Vagina (tissue), 2 donors: ENCODE measurements around the gene KPTN.

Experiments used
- CTCF ChIP-seq, 3 experiments: fragments of 450-650 bp in 2 of 3; fragments of 200-600 bp in 1 of 3; sonication (generic) in 1 of 3; IDR thresholded peaks; one replicate each; pipeline ENCODE4 v1.5.1; 2017 to 2019; ENCODE audit warnings: antibody characterized with exemption in 3 of 3, mild to moderate bottlenecking in 2 of 3, moderate library complexity in 2 of 3
- POLR2AphosphoS5 ChIP-seq, 2 donors: sonication (generic); formaldehyde crosslinking; IDR thresholded peaks; one replicate each; pipeline ENCODE4 v1.9.0; 2017; ENCODE audit warnings: antibody characterized with exemption in 2 of 2, mild to moderate bottlenecking in 2 of 2, low read depth in 1 of 2; ENCODE audit not compliant: insufficient read depth in 1 of 2

- no peak for TF ChIP-seq POLR2AphosphoS5 (IDR thresholded peaks at IDR 0.05; ENCODE audit: insufficient read depth in 1 of 2, low read depth in 1 of 2)
- TF ChIP-seq CTCF (IDR thresholded peaks at IDR 0.05): no peak
Measured at GRCh38 chr19:47492571-47493377, 8.8 kb upstream of the KPTN start.
